H9 (cell line): Measurements from ENCODE around the gene MYO10. TPM values are rescaled to one million over a fixed set of nuclear protein-coding genes. Genes with fewer than 3 reads are reported as not detected.

ENCODE experiments used
- DNase-seq: peaks from one replicate; pipeline ENCODE4 v3.0.0-alpha.2; 2017
- H2AFZ ChIP-seq: one replicate; pipeline ENCODE4 v1.6.1; 2013; ENCODE audit warnings: mild to moderate bottlenecking, low read length, control low read depth, moderate library complexity
- H2AK5ac ChIP-seq: 2 replicates; pipeline ENCODE4 v1.6.1; 2013; ENCODE audit warnings: low read length, control low read depth, mixed read lengths; ENCODE audit not compliant: insufficient read length
- H2BK120ac ChIP-seq: one replicate; pipeline ENCODE4 v1.6.1; 2013; ENCODE audit warnings: low read depth, mild to moderate bottlenecking, low read length, control low read depth, inconsistent platforms; ENCODE audit not compliant: poor library complexity, severe bottlenecking
- H2BK12ac ChIP-seq: 2 replicates; pipeline ENCODE4 v1.6.1; 2013; ENCODE audit warnings: low read length, control low read depth, mixed read lengths, low read depth; ENCODE audit not compliant: insufficient read length
- H2BK15ac ChIP-seq: 2 replicates; pipeline ENCODE4 v1.6.1; 2013; ENCODE audit warnings: low read depth, low read length, control low read depth
- H2BK20ac ChIP-seq: one replicate; pipeline ENCODE4 v1.6.1; 2013; ENCODE audit warnings: low read depth, mild to moderate bottlenecking, low read length, control low read depth, inconsistent platforms; ENCODE audit not compliant: poor library complexity, severe bottlenecking
- H2BK5ac ChIP-seq: 2 replicates; pipeline ENCODE4 v1.6.1; 2013; ENCODE audit warnings: low read length, control low read depth, mixed read lengths; ENCODE audit not compliant: insufficient read length
- H3K14ac ChIP-seq: 2 replicates; pipeline ENCODE4 v1.6.1; 2013; ENCODE audit warnings: low read length, control low read depth; ENCODE audit not compliant: insufficient read depth
- H3K18ac ChIP-seq: 2 replicates; pipeline ENCODE4 v1.6.1; 2013; ENCODE audit warnings: low read depth, mild to moderate bottlenecking, mixed read lengths, low read length, control low read depth; ENCODE audit not compliant: insufficient read length
- H3K23ac ChIP-seq: 2 replicates; pipeline ENCODE4 v1.6.1; 2013; ENCODE audit warnings: low read length, control low read depth, mixed read lengths, low read depth; ENCODE audit not compliant: insufficient read length
- H3K23me2 ChIP-seq: 2 replicates; pipeline ENCODE4 v1.6.1; 2013; ENCODE audit warnings: low read depth, mild to moderate bottlenecking, mixed read lengths, low read length, control low read depth; ENCODE audit not compliant: insufficient read length, poor library complexity, severe bottlenecking
- H3K27ac ChIP-seq: 2 replicates; pipeline ENCODE4 v1.5.1; 2013; ENCODE audit warnings: low read length, control low read depth, mixed read lengths, low read depth; ENCODE audit not compliant: insufficient read length
- H3K27me3 ChIP-seq: 2 replicates; pipeline ENCODE4 v1.6.1; 2013; ENCODE audit warnings: low read length, control low read depth, inconsistent platforms; ENCODE audit not compliant: insufficient read depth
- H3K4ac ChIP-seq: 2 replicates; pipeline ENCODE4 v1.6.1; 2013; ENCODE audit warnings: low read depth, mild to moderate bottlenecking, control low read depth, inconsistent platforms, low read length, moderate library complexity
- H3K4me1 ChIP-seq: 2 replicates; pipeline ENCODE4 v1.6.1; 2013; ENCODE audit warnings: low read length, control low read depth, inconsistent platforms; ENCODE audit not compliant: insufficient read depth
- H3K4me2 ChIP-seq: 2 replicates; pipeline ENCODE4 v1.6.1; 2013; ENCODE audit warnings: low read length, control low read depth, mixed read lengths; ENCODE audit not compliant: insufficient read length, insufficient read depth
- H3K56ac ChIP-seq: 2 replicates; pipeline ENCODE4 v1.6.1; 2013; ENCODE audit warnings: low read depth, mild to moderate bottlenecking, mixed read lengths, low read length, control low read depth; ENCODE audit not compliant: insufficient read length
- H3K79me1 ChIP-seq: 2 replicates; pipeline ENCODE4 v1.6.1; 2013; ENCODE audit warnings: low read depth, mild to moderate bottlenecking, moderate library complexity, low read length, control low read depth, inconsistent platforms; ENCODE audit not compliant: insufficient read depth, poor library complexity, severe bottlenecking
- H3K79me2 ChIP-seq: 2 replicates; pipeline ENCODE4 v1.6.1; 2013; ENCODE audit warnings: low read length, control low read depth, inconsistent platforms; ENCODE audit not compliant: insufficient read depth
- H3K9ac ChIP-seq: 2 replicates; pipeline ENCODE4 v1.6.1; 2013; ENCODE audit warnings: low read length, control low read depth, mixed read lengths; ENCODE audit not compliant: insufficient read length; ENCODE audit errors: extremely low read depth
- H3K9me3 ChIP-seq: one replicate; pipeline ENCODE4 v1.6.1; 2013; ENCODE audit warnings: low read depth, low read length, inconsistent platforms; ENCODE audit not compliant: control insufficient read depth
- H3T11ph ChIP-seq: one replicate; pipeline ENCODE4 v1.6.1; 2013; ENCODE audit warnings: mild to moderate bottlenecking, low read length, control low read depth, inconsistent platforms
- H4K20me1 ChIP-seq: one replicate; pipeline ENCODE4 v1.6.1; 2013; ENCODE audit not compliant: control insufficient read depth, insufficient read length, insufficient read depth
- H4K5ac ChIP-seq: 2 replicates; pipeline ENCODE4 v1.6.1; 2013; ENCODE audit warnings: low read depth, mild to moderate bottlenecking, mixed read lengths, low read length, control low read depth; ENCODE audit not compliant: insufficient read length
- H4K8ac ChIP-seq: replicated peaks from 2 replicates; pipeline ENCODE4 v1.6.1; 2013; ENCODE audit warnings: low read length, control low read depth, mixed read lengths, low read depth; ENCODE audit not compliant: insufficient read length
- H4K91ac ChIP-seq: 2 replicates; pipeline ENCODE4 v1.6.1; 2013; ENCODE audit warnings: low read depth, mild to moderate bottlenecking, moderate library complexity, mixed read lengths, low read length, control low read depth; ENCODE audit not compliant: insufficient read length
- H3K27ac Mint-ChIP-seq, 3 experiments: 2 replicates in 2 of 3; 3 replicates in 1 of 3; pipeline ENCODE4 v1.8.0; 2020 to 2021; ENCODE audit warnings: mixed read lengths in 3 of 3, mild to moderate bottlenecking in 1 of 3, moderate library complexity in 1 of 3
- H3K27me3 Mint-ChIP-seq: 2 replicates; pipeline ENCODE4 v1.8.0; 2021; ENCODE audit warnings: low read depth, mild to moderate bottlenecking, moderate library complexity, mixed read lengths
- H3K36me3 Mint-ChIP-seq, 3 experiments: 2 replicates in 2 of 3; 3 replicates in 1 of 3; pipeline ENCODE4 v1.8.0; 2020 to 2021; ENCODE audit warnings: low read depth in 3 of 3, mixed read lengths in 3 of 3; ENCODE audit not compliant: insufficient read depth in 1 of 3
- H3K4me1 Mint-ChIP-seq, 2 experiments: 2 replicates each; pipeline ENCODE4 v1.8.0; 2020; ENCODE audit warnings: mixed read lengths in 2 of 2
- H3K4me3 Mint-ChIP-seq, 2 experiments: 2 replicates in 1 of 2; 3 replicates in 1 of 2; pipeline ENCODE4 v1.8.0; 2020 to 2021; ENCODE audit warnings: mild to moderate bottlenecking in 2 of 2, mixed read lengths in 2 of 2, moderate library complexity in 1 of 2
- H3K9me3 Mint-ChIP-seq, 2 experiments: 2 replicates in 1 of 2; 3 replicates in 1 of 2; pipeline ENCODE4 v1.8.0; 2020; ENCODE audit warnings: mild to moderate bottlenecking in 2 of 2, mixed read lengths in 2 of 2, moderate library complexity in 1 of 2
- WGBS: extraction: QIAGEN DNeasy Blood & Tissue Kit; methylation state at CpG from one replicate; pipeline ENCODE4 v1.1.7; 2013; ENCODE audit warnings: missing lambda C conversion rate, low lambda C conversion rate, mixed read lengths; ENCODE audit not compliant: insufficient read length; ENCODE audit errors: extremely low coverage; 5-methylcytosine and 5-hydroxymethylcytosine counted together
- total RNA-seq: library from RNA; stranded (reverse); gene quantifications from 2 replicates; pipeline ENCODE4 v1.2.1, GENCODE V29; 2021
- TF ChIP-seq, protein P1 (sequence below): fragments of 200-600 bp; sonication (generic); conservative IDR thresholded peaks from 3 replicates; pipeline ENCODE4 v1.8.0; 2021; ENCODE audit warnings: antibody characterized with exemption, mild to moderate bottlenecking

The MYO10 gene
- total RNA-seq, 1 experiment from 2014 or later: 127 TPM

DNA sequence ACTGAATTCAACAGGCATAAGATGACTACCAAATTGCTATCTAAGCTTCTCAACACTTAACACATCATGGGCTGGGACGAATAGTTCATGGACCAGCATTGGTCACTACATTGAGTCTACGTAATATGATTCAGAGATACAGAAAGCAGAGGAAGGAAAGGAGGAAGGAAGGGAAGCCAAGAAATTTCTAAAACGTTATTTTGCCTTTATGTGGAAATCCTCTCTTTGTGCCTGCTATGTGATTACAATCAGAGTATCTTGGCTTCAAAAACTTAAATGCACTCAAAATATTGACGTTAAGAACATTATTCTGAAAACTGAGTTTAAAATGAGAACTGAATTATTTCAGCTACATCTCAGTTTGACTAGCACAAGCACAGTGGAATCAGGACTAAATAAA, 231.1 kb downstream of the MYO10 start:
- no peak overlapping the region for H2BK15ac ChIP-seq
- no peak overlapping the region for H3K4me2 ChIP-seq
- H2AFZ ChIP-seq: no peak overlapping the region
- H3K56ac ChIP-seq: no peak overlapping the region
- peaks cover 8% of the 10 kb centered on the region for H3K4me1 ChIP-seq
- H3K4me1 Mint-ChIP-seq: peaks cover 47 to 48% of the 10 kb centered on the region in 2 experiments
- no peaks in the 10 kb centered on the region for H3K79me2 ChIP-seq
- H3K36me3 Mint-ChIP-seq: peaks cover 61 to 86% (median 84%) of the 10 kb centered on the region in 3 experiments; a peak in 6 of 7 replicates
- WGBS: no CpG with 5 or more reads among the region's 4 CpGs
- H4K91ac ChIP-seq: no peak overlapping the region
- no peaks in the 10 kb centered on the region for H4K20me1 ChIP-seq
- H3K79me1 ChIP-seq: peaks cover 6% of the 10 kb centered on the region
- no peak overlapping the region for H3K4ac ChIP-seq
- H3K18ac ChIP-seq: no peak overlapping the region
- no peak overlapping the region for H2BK20ac ChIP-seq
- H3K14ac ChIP-seq: no peak overlapping the region
- H2BK12ac ChIP-seq: no peak overlapping the region
- no peak overlapping the region for H2AK5ac ChIP-seq
- H2BK5ac ChIP-seq: no peak overlapping the region
- no peak overlapping the region for H4K5ac ChIP-seq
- no peaks in the 10 kb centered on the region for H3K23me2 ChIP-seq
- H4K8ac ChIP-seq: no peak overlapping the region
- no peak overlapping the region for H3K4me3 Mint-ChIP-seq
- H3K23ac ChIP-seq: no peak overlapping the region
- TF ChIP-seq, protein P1, sequence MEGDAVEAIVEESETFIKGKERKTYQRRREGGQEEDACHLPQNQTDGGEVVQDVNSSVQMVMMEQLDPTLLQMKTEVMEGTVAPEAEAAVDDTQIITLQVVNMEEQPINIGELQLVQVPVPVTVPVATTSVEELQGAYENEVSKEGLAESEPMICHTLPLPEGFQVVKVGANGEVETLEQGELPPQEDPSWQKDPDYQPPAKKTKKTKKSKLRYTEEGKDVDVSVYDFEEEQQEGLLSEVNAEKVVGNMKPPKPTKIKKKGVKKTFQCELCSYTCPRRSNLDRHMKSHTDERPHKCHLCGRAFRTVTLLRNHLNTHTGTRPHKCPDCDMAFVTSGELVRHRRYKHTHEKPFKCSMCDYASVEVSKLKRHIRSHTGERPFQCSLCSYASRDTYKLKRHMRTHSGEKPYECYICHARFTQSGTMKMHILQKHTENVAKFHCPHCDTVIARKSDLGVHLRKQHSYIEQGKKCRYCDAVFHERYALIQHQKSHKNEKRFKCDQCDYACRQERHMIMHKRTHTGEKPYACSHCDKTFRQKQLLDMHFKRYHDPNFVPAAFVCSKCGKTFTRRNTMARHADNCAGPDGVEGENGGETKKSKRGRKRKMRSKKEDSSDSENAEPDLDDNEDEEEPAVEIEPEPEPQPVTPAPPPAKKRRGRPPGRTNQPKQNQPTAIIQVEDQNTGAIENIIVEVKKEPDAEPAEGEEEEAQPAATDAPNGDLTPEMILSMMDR: no peak
- H3K27ac Mint-ChIP-seq: peak overlapping the region in 2 of 3 experiments; percentile 22 to 48; a peak in 4 of 7 replicates
- no peaks in the 10 kb centered on the region for H3K27me3 ChIP-seq
- H3K27me3 Mint-ChIP-seq: no peaks in the 10 kb centered on the region; the same call in 1 of the 2 replicates
- no peak overlapping the region for H3K9ac ChIP-seq
- H3K27ac ChIP-seq: no peak overlapping the region
- no peaks in the 10 kb centered on the region for H3K9me3 ChIP-seq
- no peak for DNase-seq
- H3T11ph ChIP-seq: no peak overlapping the region
- no peak overlapping the region for H2BK120ac ChIP-seq
- H3K9me3 Mint-ChIP-seq: no peaks in the 10 kb centered on the region
